CD4-positive, alpha-beta T cell treated with Interferon gamma for 1 hour (primary cell): ENCODE measurements around the gene HNRNPUL2.

Experiments
- DNase-seq: peaks from one replicate; pipeline ENCODE4 v3.0.0-alpha.2; 2020

Gene HNRNPUL2

GRCh38 chr11:62665599-62666258, 61.5 kb downstream of the HNRNPUL2 start:
- peak; percentile 58 for DNase-seq

DNA sequence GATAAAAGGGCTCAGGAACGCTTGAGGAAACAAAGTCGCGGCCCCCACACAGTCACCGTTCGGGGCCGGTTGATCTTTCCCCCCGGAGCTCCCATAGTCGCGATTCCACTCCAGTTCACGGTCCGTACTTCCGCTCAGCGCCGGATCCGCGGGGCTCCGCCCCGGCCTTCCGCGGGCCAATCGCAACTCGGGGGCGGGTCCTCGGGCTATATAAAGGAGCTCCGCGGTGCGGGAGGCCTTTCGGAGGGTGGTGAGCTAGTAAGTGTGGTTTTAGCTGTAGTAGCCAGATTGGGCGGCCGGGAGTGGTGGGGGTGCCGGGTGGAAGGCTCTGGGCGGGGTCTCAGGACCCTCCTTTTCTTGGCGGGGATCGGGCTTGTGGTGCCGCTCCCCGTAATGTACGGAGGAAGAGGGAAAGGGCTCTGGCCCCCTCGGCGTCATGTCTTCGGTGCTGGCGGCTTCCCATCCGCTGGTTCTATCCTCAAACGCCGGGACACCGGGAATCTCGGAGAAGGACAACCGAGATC, 62.1 kb downstream of the HNRNPUL2 start, which contains the start of the genes C11orf98 and CSKMT:
C11orf98 (minus strand) TSS at position 136 of the 524 bp plus-strand sequence; CDS start at position 95, 41 bp downstream.
CSKMT (plus strand) TSS at position 238 of the 524 bp plus-strand sequence. CDS start 568 bp downstream, outside the sequence.
- peak; percentile 92 for DNase-seq

- peak; percentile 56 for DNase-seq
These were observed 62.7 kb downstream of the HNRNPUL2 start for GRCh38 chr11:62664405-62665074.
